HG03025 (cell line): ENCODE measurements around the gene PPM1G.

Experiments used
- ATAC-seq: cut with Tn5 transposase; IDR thresholded peaks from one replicate; pipeline ENCODE4 v1.9.1; 2021; ENCODE audit warnings: mild to moderate bottlenecking, moderate library complexity; ENCODE audit not compliant: unreplicated experiment, low FRiP score

PPM1G gene

DNA sequence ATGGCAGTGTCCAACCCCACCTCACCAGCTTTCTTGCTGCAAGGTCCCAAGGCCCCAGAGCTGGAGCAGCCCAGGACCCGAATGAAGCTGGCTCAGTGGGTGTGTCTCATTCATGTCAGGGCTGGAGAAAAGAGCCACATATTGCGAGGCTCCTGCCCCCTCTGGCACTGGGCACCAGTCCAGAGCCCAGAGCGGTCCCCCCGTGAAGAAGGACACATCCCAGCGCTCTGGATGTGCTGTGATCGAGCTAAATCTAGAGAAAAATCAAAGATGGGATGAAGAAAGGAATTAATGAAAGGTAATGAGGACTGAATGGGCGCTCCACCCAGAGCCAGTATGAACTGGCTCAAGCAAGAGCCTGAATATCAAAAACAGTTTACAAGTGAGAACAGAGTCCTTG, 73.2 kb downstream of the PPM1G start:
- no peak for ATAC-seq

DNA sequence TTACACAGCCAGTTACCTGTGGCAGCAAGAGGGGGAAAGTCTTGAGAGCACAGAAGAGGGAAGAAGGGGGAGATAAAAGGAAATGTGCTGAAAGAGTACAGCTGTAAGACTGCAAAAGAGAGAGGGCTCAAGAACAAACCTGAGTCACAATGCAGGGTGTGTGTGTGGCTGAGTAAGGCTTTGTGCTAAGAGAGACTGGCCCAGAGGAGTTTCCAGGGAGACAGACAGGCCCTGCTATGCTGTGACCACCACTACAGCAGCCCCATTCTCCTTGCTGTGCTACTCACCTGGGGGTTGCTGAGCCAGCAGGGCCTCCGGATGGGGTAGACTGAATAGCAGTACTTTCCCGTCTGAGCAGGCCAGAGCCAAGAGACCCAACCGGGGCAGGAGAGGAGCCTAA, 74.1 kb downstream of the PPM1G start:
- no peak for ATAC-seq
